ENCODE results near the gene SGSM1.

SGSM1 gene

DNA sequence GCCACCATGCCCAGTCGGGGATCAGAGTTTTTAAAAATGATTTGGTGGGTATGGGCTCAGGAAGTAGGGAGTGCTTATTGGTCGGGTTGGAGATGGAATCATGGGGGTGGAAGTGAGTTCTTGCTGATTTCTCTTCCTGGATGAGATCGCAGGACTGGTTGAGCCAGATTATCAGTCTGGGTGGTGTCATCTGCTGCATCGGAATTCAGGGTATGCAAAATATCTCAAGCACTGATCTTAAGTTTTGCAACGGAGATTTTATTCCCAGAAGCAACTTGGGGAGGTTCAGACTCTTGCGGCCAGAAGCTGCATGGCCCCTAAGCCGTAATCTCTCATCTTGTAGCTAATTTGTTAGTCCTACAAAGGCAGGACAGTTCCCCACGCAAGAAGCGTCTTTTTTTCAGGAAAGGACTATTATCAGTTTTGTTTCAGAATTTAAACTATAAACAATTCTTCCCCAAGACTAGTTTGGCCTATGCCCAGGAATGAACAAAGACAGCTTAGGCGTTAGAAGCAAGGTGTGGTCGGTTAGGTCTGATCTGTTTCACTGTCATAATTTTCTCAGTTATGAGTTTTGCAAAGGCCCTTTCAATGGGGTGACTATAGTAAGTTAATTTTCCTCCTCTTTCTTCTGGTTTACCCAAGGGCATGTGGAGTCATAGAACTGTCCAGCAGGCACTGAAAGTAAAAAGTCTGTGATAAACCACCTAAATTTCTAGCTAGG, 30.1 kb upstream of the SGSM1 start:
- H3K9me3 ChIP-seq (ENCODE audit: control insufficient read depth in 2 of 2, low read length in 2 of 2): no peaks in the 10 kb centered on the region

DNA sequence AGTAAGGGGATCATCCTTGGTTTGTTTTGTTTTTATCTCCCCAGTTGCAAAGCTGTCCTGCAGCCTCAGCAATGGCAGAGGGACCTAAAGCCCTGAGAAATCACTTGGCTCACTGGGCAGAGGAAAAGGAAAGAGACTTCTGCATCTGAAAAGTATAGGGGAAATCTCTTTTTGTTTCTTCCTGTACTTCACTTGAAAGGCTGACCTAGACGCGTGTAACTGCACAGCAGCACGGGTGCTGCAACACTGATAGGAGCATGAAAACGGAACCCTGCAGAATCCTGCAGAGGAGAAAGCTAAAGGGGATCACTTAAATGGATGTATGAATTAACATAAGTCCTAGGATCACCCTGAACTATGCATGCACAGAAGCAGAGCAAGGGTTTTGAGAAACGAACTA, 29.5 kb upstream of the SGSM1 start:
- H3K36me3 ChIP-seq (ENCODE audit: control insufficient read depth in 2 of 2, insufficient read depth in 2 of 2, low read length in 2 of 2): no peaks in the 10 kb centered on the region
- peaks cover 0 to 2% of the 10 kb centered on the region in 2 donors for H3K27me3 ChIP-seq (ENCODE audit: control insufficient read depth in 1 of 2, insufficient read depth in 2 of 2, low read length in 2 of 2)
- no peak overlapping the region for H3K9ac ChIP-seq (ENCODE audit: low read length in 2 of 2)
- no peaks in the 10 kb centered on the region for H3K9me3 ChIP-seq (ENCODE audit: control insufficient read depth in 2 of 2, low read length in 2 of 2)
- H3K4me1 ChIP-seq (ENCODE audit: control insufficient read depth, insufficient read depth, low read length): no peaks in the 10 kb centered on the region
- no peak overlapping the region for H3K4me3 ChIP-seq (ENCODE audit: low read length in 2 of 2)
- no peak overlapping the region for H3K27ac ChIP-seq (ENCODE audit: low read length)

More for the DNA sequence above, 30.1 kb upstream of the SGSM1 start:
- Histone ChIP-seq H3K4me3 (ENCODE audit: low read length in 2 of 2) (no peak overlapping the region), H3K9ac (ENCODE audit: low read length in 2 of 2) (no peak overlapping the region), H3K27ac (ENCODE audit: low read length) (no peak overlapping the region), H3K27me3 (ENCODE audit: control insufficient read depth in 1 of 2, insufficient read depth in 2 of 2, low read length in 2 of 2) (peaks cover 0 to 2% of the 10 kb centered on the region in 2 donors), H3K4me1 (ENCODE audit: control insufficient read depth, insufficient read depth, low read length) (no peaks in the 10 kb centered on the region), H3K36me3 (ENCODE audit: control insufficient read depth in 2 of 2, insufficient read depth in 2 of 2, low read length in 2 of 2) (no peaks in the 10 kb centered on the region)

DNA sequence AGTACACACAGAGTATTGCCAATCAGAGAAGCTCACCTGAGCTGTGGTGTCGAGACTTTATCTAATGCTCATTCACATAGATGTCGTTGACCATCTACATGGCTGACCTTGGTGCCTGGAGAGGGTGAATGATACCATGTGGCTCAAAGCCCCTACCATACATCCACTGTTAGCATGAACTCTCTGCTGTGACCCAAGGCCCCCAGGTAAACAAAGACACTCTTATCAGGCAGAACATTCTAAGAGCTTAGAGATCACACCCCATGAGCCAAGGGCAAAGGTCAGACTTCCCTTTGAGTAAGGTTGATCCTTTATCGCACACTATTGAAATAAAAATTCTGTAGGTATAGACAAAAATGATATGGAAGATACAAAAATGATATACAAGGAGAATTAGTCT, 16.5 kb upstream of the SGSM1 start:
- no peak overlapping the region for H3K27ac ChIP-seq (ENCODE audit: low read length)
- no peaks in the 10 kb centered on the region for H3K9me3 ChIP-seq (ENCODE audit: control insufficient read depth in 2 of 2, low read length in 2 of 2)
- H3K36me3 ChIP-seq (ENCODE audit: control insufficient read depth in 2 of 2, insufficient read depth in 2 of 2, low read length in 2 of 2): no peaks in the 10 kb centered on the region
- no peaks in the 10 kb centered on the region for H3K4me1 ChIP-seq (ENCODE audit: control insufficient read depth, insufficient read depth, low read length)
- H3K4me3 ChIP-seq (ENCODE audit: low read length in 2 of 2): no peak overlapping the region
- H3K9ac ChIP-seq (ENCODE audit: low read length in 2 of 2): no peak overlapping the region
- no peaks in the 10 kb centered on the region for H3K27me3 ChIP-seq (ENCODE audit: control insufficient read depth in 1 of 2, insufficient read depth in 2 of 2, low read length in 2 of 2)

- no peaks in the 10 kb centered on the region for H3K36me3 ChIP-seq (ENCODE audit: control insufficient read depth in 2 of 2, insufficient read depth in 2 of 2, low read length in 2 of 2)
- no peaks in the 10 kb centered on the region for H3K9me3 ChIP-seq (ENCODE audit: control insufficient read depth in 2 of 2, low read length in 2 of 2)
- no peak overlapping the region for H3K9ac ChIP-seq (ENCODE audit: low read length in 2 of 2)
- no peak overlapping the region for H3K4me3 ChIP-seq (ENCODE audit: low read length in 2 of 2)
- H3K27me3 ChIP-seq (ENCODE audit: control insufficient read depth in 1 of 2, insufficient read depth in 2 of 2, low read length in 2 of 2): no peaks in the 10 kb centered on the region
- no peak overlapping the region for H3K27ac ChIP-seq (ENCODE audit: low read length)
- no peaks in the 10 kb centered on the region for H3K4me1 ChIP-seq (ENCODE audit: control insufficient read depth, insufficient read depth, low read length)
These were observed 14.6 kb upstream of the SGSM1 start for GRCh38 chr22:24791362-24791761.

DNA sequence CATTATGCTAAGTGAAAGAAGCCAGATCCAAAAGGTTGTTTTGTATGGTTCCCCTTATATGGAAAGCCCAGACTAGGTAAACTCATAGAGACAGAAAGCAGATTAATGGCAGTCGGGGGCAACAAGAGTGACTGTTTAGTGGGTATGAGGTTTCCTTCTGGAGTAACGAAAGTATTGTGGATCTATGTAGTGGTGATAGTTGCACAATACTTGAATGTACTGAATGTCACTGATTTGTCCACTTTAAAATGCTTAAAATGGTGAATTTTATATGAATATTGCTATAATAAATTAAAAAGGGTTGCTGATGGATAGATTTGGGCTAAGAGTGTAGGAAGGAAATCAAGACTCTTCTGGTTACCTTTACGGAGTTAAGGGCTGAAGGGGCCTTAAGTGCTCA, 10.0 kb upstream of the SGSM1 start:
- Histone ChIP-seq H3K4me1 (ENCODE audit: control insufficient read depth, insufficient read depth, low read length) (no peaks in the 10 kb centered on the region), H3K9ac (ENCODE audit: low read length in 2 of 2) (no peak overlapping the region), H3K27me3 (ENCODE audit: control insufficient read depth in 1 of 2, insufficient read depth in 2 of 2, low read length in 2 of 2) (no peaks in the 10 kb centered on the region), H3K36me3 (ENCODE audit: control insufficient read depth in 2 of 2, insufficient read depth in 2 of 2, low read length in 2 of 2) (no peaks in the 10 kb centered on the region), H3K27ac (ENCODE audit: low read length) (no peak overlapping the region), H3K9me3 (ENCODE audit: control insufficient read depth in 2 of 2, low read length in 2 of 2) (no peaks in the 10 kb centered on the region), H3K4me3 (ENCODE audit: low read length in 2 of 2) (no peak overlapping the region)

- Histone ChIP-seq H3K36me3 (ENCODE audit: control insufficient read depth in 2 of 2, insufficient read depth in 2 of 2, low read length in 2 of 2) (no peaks in the 10 kb centered on the region), H3K4me3 (ENCODE audit: low read length in 2 of 2) (no peak overlapping the region), H3K27ac (ENCODE audit: low read length) (no peak overlapping the region), H3K9me3 (ENCODE audit: control insufficient read depth in 2 of 2, low read length in 2 of 2) (no peaks in the 10 kb centered on the region), H3K4me1 (ENCODE audit: control insufficient read depth, insufficient read depth, low read length) (no peaks in the 10 kb centered on the region), H3K27me3 (ENCODE audit: control insufficient read depth in 1 of 2, insufficient read depth in 2 of 2, low read length in 2 of 2) (no peaks in the 10 kb centered on the region), H3K9ac (ENCODE audit: low read length in 2 of 2) (no peak overlapping the region)
These were observed 9.2 kb upstream of the SGSM1 start for GRCh38 chr22:24796860-24797259.

GRCh38 chr22:24801901-24802465, 4.0 kb upstream of the SGSM1 start:
- no peak overlapping the region for H3K4me3 ChIP-seq (ENCODE audit: low read length in 2 of 2)
- H3K27ac ChIP-seq (ENCODE audit: low read length): no peak overlapping the region
- no peaks in the 10 kb centered on the region for H3K9me3 ChIP-seq (ENCODE audit: control insufficient read depth in 2 of 2, low read length in 2 of 2)
- no peaks in the 10 kb centered on the region for H3K27me3 ChIP-seq (ENCODE audit: control insufficient read depth in 1 of 2, insufficient read depth in 2 of 2, low read length in 2 of 2)
- no peak overlapping the region for H3K9ac ChIP-seq (ENCODE audit: low read length in 2 of 2)
- H3K36me3 ChIP-seq (ENCODE audit: control insufficient read depth in 2 of 2, insufficient read depth in 2 of 2, low read length in 2 of 2): no peaks in the 10 kb centered on the region
- peaks cover 12% of the 10 kb centered on the region for H3K4me1 ChIP-seq (ENCODE audit: control insufficient read depth, insufficient read depth, low read length)

DNA sequence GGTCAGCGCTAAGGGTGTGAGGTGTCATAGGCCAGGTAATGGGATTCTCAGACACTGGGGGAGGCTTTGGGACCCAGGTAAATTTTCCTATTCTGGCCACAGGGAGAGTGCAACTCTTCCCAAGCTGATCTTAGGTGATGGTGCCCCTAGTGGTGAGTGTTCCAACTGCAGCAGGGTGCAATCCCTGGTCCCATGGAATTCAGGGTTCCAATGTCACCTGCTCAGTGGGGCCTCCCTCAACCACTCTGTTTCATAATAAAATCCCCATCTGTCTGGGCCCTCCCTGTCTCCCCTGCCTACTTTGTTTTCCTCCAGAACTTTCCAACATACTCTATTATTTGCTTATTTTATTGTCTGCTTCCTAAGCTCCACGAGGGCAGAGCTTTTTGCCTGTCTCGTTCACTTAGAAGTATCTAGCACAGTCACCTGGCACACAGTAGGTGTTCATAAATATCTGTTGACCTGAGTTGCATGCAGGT, 2.9 kb upstream of the SGSM1 start:
- Histone ChIP-seq H3K27me3 (ENCODE audit: control insufficient read depth in 1 of 2, insufficient read depth in 2 of 2, low read length in 2 of 2) (no peaks in the 10 kb centered on the region), H3K4me1 (ENCODE audit: control insufficient read depth, insufficient read depth, low read length) (peaks cover 21% of the 10 kb centered on the region), H3K27ac (ENCODE audit: low read length) (no peak overlapping the region), H3K4me3 (ENCODE audit: low read length in 2 of 2) (no peak overlapping the region), H3K9ac (ENCODE audit: low read length in 2 of 2) (no peak overlapping the region), H3K9me3 (ENCODE audit: control insufficient read depth in 2 of 2, low read length in 2 of 2) (no peaks in the 10 kb centered on the region), H3K36me3 (ENCODE audit: control insufficient read depth in 2 of 2, insufficient read depth in 2 of 2, low read length in 2 of 2) (no peaks in the 10 kb centered on the region)

GRCh38 chr22:24806663-24807001, 621 bp downstream of the SGSM1 start:
- peak overlapping the region; percentile 40 to 80 for H3K4me3 ChIP-seq (ENCODE audit: low read length in 2 of 2)
- peak overlapping the region; percentile 39 to 60 for H3K9ac ChIP-seq (ENCODE audit: low read length in 2 of 2)
- H3K27ac ChIP-seq (ENCODE audit: low read length): peak overlapping the region; percentile 64
- H3K4me1 ChIP-seq (ENCODE audit: control insufficient read depth, insufficient read depth, low read length): peaks cover 51% of the 10 kb centered on the region
- no peaks in the 10 kb centered on the region for H3K36me3 ChIP-seq (ENCODE audit: control insufficient read depth in 2 of 2, insufficient read depth in 2 of 2, low read length in 2 of 2)
- H3K27me3 ChIP-seq (ENCODE audit: control insufficient read depth in 1 of 2, insufficient read depth in 2 of 2, low read length in 2 of 2): no peaks in the 10 kb centered on the region
- H3K9me3 ChIP-seq (ENCODE audit: control insufficient read depth in 2 of 2, low read length in 2 of 2): no peaks in the 10 kb centered on the region

DNA sequence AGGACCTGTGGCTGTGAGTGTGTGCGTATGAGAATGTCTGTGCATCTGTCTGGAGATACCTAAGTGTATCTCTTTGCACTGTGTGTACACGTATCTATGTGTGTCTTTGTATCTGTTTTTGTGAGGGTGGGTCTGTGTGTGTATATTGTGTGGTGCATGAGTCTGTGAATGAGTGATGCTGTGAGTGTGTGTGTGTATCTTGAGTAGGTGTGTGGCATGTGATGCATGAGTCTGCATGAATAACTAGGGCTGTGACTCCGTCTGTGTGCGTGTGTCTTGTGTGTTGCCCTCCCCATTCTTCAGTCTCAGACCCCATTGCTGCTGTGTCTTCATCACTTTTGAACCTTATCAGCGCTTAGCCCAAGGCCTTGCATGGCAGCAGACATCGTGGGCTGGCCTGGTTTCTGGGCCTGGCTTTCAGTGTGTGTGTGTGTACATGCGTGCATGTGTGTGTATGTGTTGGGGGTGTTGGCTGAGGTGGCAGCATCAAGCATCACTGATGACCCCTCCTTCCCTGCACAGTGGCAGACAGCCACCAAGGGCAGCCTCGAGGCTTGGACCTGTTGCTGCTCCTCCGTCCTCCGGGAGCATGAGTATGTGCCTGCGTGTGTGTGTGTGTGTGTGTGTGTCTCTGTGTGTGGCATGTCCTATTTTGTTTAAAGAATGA, 1.4 kb downstream of the SGSM1 start:
- peaks cover 51% of the 10 kb centered on the region for H3K4me1 ChIP-seq (ENCODE audit: control insufficient read depth, insufficient read depth, low read length)
- H3K4me3 ChIP-seq (ENCODE audit: low read length in 2 of 2): peak overlapping the region in 1 of 2 donors; percentile 80
- H3K27me3 ChIP-seq (ENCODE audit: control insufficient read depth in 1 of 2, insufficient read depth in 2 of 2, low read length in 2 of 2): no peaks in the 10 kb centered on the region
- no peaks in the 10 kb centered on the region for H3K36me3 ChIP-seq (ENCODE audit: control insufficient read depth in 2 of 2, insufficient read depth in 2 of 2, low read length in 2 of 2)
- H3K9ac ChIP-seq (ENCODE audit: low read length in 2 of 2): no peak overlapping the region
- no peaks in the 10 kb centered on the region for H3K9me3 ChIP-seq (ENCODE audit: control insufficient read depth in 2 of 2, low read length in 2 of 2)
- peak overlapping the region; percentile 64 for H3K27ac ChIP-seq (ENCODE audit: low read length)

GRCh38 chr22:24809331-24809730, 3.3 kb downstream of the SGSM1 start:
- no peak overlapping the region for H3K9ac ChIP-seq (ENCODE audit: low read length in 2 of 2)
- H3K4me3 ChIP-seq (ENCODE audit: low read length in 2 of 2): no peak overlapping the region
- peak overlapping the region; percentile 64 for H3K27ac ChIP-seq (ENCODE audit: low read length)
- H3K27me3 ChIP-seq (ENCODE audit: control insufficient read depth in 1 of 2, insufficient read depth in 2 of 2, low read length in 2 of 2): no peaks in the 10 kb centered on the region
- peaks cover 51% of the 10 kb centered on the region for H3K4me1 ChIP-seq (ENCODE audit: control insufficient read depth, insufficient read depth, low read length)
- H3K9me3 ChIP-seq (ENCODE audit: control insufficient read depth in 2 of 2, low read length in 2 of 2): no peaks in the 10 kb centered on the region
- no peaks in the 10 kb centered on the region for H3K36me3 ChIP-seq (ENCODE audit: control insufficient read depth in 2 of 2, insufficient read depth in 2 of 2, low read length in 2 of 2)

Measured in stomach smooth muscle (tissue), 2 donors.